ENCODE data around the gene TASOR2.

DNA sequence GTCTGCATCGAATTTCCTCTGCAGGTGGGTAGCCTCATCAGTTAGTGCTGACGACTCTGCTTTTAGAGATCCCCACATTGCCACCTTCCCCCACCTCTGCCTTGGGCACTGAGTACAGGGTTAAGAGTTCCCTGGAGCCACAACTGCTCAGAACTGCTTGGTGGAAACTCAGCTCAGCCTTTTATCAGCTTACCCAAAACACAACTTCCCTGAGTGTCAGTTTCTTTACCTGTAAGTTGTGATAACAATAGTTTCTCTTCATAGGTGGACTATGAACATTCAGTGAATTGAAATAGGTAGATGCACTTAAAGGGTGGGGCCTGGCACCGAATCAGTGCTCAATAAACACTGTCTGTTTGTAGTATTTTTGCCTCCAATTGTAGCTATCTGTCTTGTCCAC is 29.5 kb upstream of the TASOR2 start:
- TF ChIP-seq FOXK2 (conservative IDR thresholded peaks at IDR 0.05 in 1 of 2, IDR thresholded peaks at IDR 0.05 in 1 of 2; ENCODE audit: low read depth in 2 of 2) (no peak), ZFX (CRISPR knock-in tag; IDR thresholded peaks at IDR 0.05) (no peak), MEF2D (tag; conservative IDR thresholded peaks at IDR 0.05; ENCODE audit: low read depth) (no peak), SAP30 (IDR thresholded peaks at IDR 0.05; ENCODE audit: borderline replicate concordance, insufficient read depth, low read depth, low read length, poor library complexity, severe bottlenecking) (no peak), MTF1 (CRISPR knock-in tag; IDR thresholded peaks at IDR 0.05; ENCODE audit: borderline replicate concordance) (no peak), ESRRB (CRISPR knock-in tag; IDR thresholded peaks at IDR 0.05; ENCODE audit: borderline replicate concordance) (no peak), SRF (CRISPR knock-in tag; IDR thresholded peaks at IDR 0.05) (no peak), SMARCA5 (IDR thresholded peaks at IDR 0.05) (no peak), ZNF449 (CRISPR knock-in tag; IDR thresholded peaks at IDR 0.05) (no peak)

Measured in K562 (cell line).